WERI-Rb-1 (cell line): ENCODE measurements around the gene CDK16.

ENCODE experiments used
- DNase-seq: peaks from one replicate; pipeline ENCODE4 v3.0.0-alpha.2; 2020
- H3K27ac ChIP-seq: fragments of 250-450 bp; sonication (Bioruptor Pico); 2 replicates; pipeline ENCODE4 v1.5.1; 2020; ENCODE audit warnings: mild to moderate bottlenecking, moderate library complexity
- H3K27me3 ChIP-seq: fragments of 250-450 bp; sonication (Bioruptor Pico); 2 replicates; pipeline ENCODE4 v1.5.1; 2021; ENCODE audit warnings: mild to moderate bottlenecking, low read depth, moderate library complexity; ENCODE audit not compliant: insufficient read depth, severe bottlenecking
- H3K36me3 ChIP-seq: fragments of 250-450 bp; sonication (Bioruptor Pico); 2 replicates; pipeline ENCODE4 v1.5.1; 2020; ENCODE audit warnings: mild to moderate bottlenecking, moderate library complexity
- H3K4me3 ChIP-seq: 2 replicates; pipeline ENCODE4 v1.5.1; 2011; ENCODE audit warnings: low read depth, mild to moderate bottlenecking, control low read depth, low read length
- H3K9me3 ChIP-seq: fragments of 250-450 bp; sonication (Bioruptor Pico); 2 replicates; pipeline ENCODE4 v1.5.1; 2021; ENCODE audit warnings: mild to moderate bottlenecking, moderate library complexity; ENCODE audit not compliant: severe bottlenecking
- CTCF ChIP-seq: IDR thresholded peaks from 2 replicates; pipeline ENCODE4 v1.5.1; 2011; ENCODE audit warnings: low read depth, mild to moderate bottlenecking, control low read depth, inconsistent platforms, low read length

Gene CDK16

GRCh38 chrX:47239199-47239598, 20.7 kb downstream of the CDK16 start:
- no peak for TF ChIP-seq CTCF
- Histone ChIP-seq H3K4me3 (no peak overlapping the region), H3K27ac (no peak overlapping the region), H3K36me3 (peaks cover 24% of the 10 kb centered on the region), H3K9me3 (no peaks in the 10 kb centered on the region), H3K27me3 (no peaks in the 10 kb centered on the region)
- no peak for DNase-seq

DNA sequence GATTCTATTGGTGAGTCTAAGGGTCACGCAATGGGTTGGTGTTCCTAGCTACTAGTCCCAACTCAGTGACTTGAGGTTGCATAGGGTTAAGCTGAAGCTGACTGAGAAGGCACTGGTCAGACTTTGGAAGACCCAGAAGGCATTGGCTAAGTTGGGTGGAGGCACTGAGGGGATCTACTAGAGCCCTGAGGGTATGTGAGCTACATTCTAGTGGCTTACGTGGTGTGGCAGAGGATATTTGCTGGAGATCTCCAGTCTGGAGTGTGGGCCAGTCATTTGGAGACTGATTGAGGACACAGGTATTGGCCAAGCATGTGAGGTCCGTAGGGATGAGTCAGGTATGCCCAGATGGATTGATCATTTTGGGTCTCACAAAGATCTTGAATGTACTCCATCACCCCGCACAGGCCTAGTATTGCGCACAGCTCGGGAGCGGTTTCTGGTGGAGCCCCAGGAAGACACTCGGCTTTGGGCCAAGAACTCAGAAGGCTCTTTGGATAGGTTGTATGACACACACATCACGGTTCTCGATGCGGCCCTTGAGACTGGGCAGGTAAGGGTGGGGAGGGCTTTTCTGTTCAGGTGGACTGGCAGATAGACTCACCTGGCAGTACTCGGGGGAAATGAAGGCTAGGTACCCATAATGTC, 21.5 kb downstream of the CDK16 start:
- no peaks in the 10 kb centered on the region for H3K9me3 ChIP-seq
- H3K27me3 ChIP-seq, result no peaks in the 10 kb centered on the region
- no peak overlapping the region for H3K27ac ChIP-seq
- DNase-seq, result no peak
- TF ChIP-seq CTCF, result no peak
- peaks cover 27% of the 10 kb centered on the region for H3K36me3 ChIP-seq
- no peak overlapping the region for H3K4me3 ChIP-seq

GRCh38 chrX:47240619-47241018, 22.1 kb downstream of the CDK16 start:
- H3K27me3 ChIP-seq, result no peaks in the 10 kb centered on the region
- no peak for TF ChIP-seq CTCF
- H3K27ac ChIP-seq, result no peak overlapping the region
- no peak overlapping the region for H3K4me3 ChIP-seq
- no peaks in the 10 kb centered on the region for H3K9me3 ChIP-seq
- peaks cover 27% of the 10 kb centered on the region for H3K36me3 ChIP-seq
- DNase-seq, result no peak

DNA sequence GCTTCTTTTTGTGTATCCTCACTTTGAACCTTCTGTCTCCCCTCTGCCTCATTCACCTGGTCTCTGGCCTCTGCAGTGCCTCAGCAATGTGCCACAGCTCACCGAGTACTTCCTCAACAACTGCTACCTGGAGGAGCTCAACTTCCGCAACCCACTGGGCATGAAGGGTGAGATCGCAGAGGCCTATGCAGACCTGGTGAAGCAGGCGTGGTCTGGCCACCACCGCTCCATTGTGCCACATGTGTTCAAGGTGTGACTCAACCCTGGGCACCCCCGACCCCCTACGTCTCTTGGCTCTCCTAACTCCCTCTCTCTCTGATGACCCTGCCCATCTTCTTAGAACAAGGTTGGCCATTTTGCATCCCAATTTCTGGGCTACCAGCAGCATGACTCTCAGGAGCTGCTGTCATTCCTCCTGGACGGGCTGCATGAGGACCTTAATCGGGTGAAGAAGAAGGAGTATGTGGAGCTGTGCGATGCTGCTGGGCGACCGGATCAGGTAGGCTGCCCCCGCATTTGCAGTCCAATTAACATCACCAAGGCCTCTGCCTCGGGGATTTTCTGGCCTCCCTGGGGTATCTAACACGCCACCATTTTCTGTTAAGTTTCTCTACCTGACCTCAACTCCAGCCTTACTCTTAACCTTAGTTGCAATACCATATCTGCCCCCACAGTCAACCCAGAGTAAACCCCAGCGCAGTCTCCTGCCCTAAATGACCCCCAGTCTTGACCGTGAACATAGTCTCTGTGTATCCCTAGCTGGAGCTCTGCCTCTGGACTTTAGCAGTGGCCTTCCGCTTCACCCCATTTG, 22.9 kb downstream of the CDK16 start:
- Histone ChIP-seq H3K27me3 (no peaks in the 10 kb centered on the region), H3K27ac (no peak overlapping the region), H3K36me3 (peaks cover 33% of the 10 kb centered on the region), H3K9me3 (no peaks in the 10 kb centered on the region), H3K4me3 (no peak overlapping the region)
- DNase-seq, result no peak
- TF ChIP-seq CTCF, result no peak

GRCh38 chrX:47242321-47242720, 23.8 kb downstream of the CDK16 start:
- no peak overlapping the region for H3K27ac ChIP-seq
- no peak for TF ChIP-seq CTCF
- H3K9me3 ChIP-seq, result no peaks in the 10 kb centered on the region
- DNase-seq, result no peak
- no peak overlapping the region for H3K4me3 ChIP-seq
- H3K27me3 ChIP-seq, result no peaks in the 10 kb centered on the region
- peaks cover 36% of the 10 kb centered on the region for H3K36me3 ChIP-seq
